GM12878 (cell line): Measurements from ENCODE around the gene RIPOR3. TPM values are rescaled to one million over a fixed set of nuclear protein-coding genes. Genes with fewer than 3 reads are reported as not detected.
A peak's percentile ranks its signal among the peaks of the same experiment; 100 is the strongest.

Experiments used
- ATAC-seq: fragments of 200-7000 bp; cut with Tn5 transposase; 3 replicates; pipeline ENCODE4 v1.9.1; 2020; ENCODE audit warnings: mild to moderate bottlenecking, moderate library complexity
- BruUV-seq: library from RNA; stranded (reverse); fragments of 400-500 nt; replicated peaks from 2 replicates; lab custom pipeline; 2021; lab: Mats Ljungman, UMichigan
- CTCF ChIA-PET: fragments of 300-600 bp; sonication (Branson Sonifier 250); formaldehyde crosslinking; extraction: SDS; loops from one replicate; lab custom pipeline; 2021; ENCODE audit warnings: inconsistent platforms; lab: Yijun Ruan, JAX
- POLR2A ChIA-PET: fragments of 350-600 bp; formaldehyde crosslinking; extraction: SDS; loops from one replicate; lab custom pipeline; 2021; ENCODE audit warnings: inconsistent platforms; lab: Charles Lee
- RAD21 ChIA-PET: fragments of 300-600 bp; sonication (Branson Sonifier 250); formaldehyde crosslinking; loops from one replicate; lab custom pipeline; 2023; ENCODE audit warnings: antibody characterized with exemption; ENCODE audit not compliant: unreplicated experiment; lab: Charles Lee
- SMC1A ChIA-PET: fragments of 300-600 bp; sonication (Branson Sonifier 250); formaldehyde crosslinking; loops from one replicate; lab custom pipeline; 2023; ENCODE audit not compliant: unreplicated experiment, uncharacterized antibody; lab: Charles Lee
- DNase-seq: peaks from one replicate; pipeline ENCODE4 v3.0.0-alpha.2; 2011; ENCODE audit warnings: low read depth, low spot score
- FAIRE-seq: peaks from 3 replicates; lab custom pipeline; 2011; peaks lifted over from hg19 to GRCh38; lab: Jason Lieb, UNC
- H2AFZ ChIP-seq: 2 replicates; pipeline ENCODE4 v1.6.0; 2011; ENCODE audit warnings: low read depth, low read length, control low read depth; ENCODE audit not compliant: control insufficient read depth
- H3K27ac ChIP-seq: 2 replicates; pipeline ENCODE4 v1.5.1; 2011; ENCODE audit warnings: control low read depth; ENCODE audit not compliant: control insufficient read depth, insufficient read depth
- H3K27me3 ChIP-seq, 2 experiments: replicated peaks in 1 of 2; 2 replicates each; pipeline versions ENCODE4 v1.6.0 to v1.6.1; 2011; ENCODE audit warnings: low read length in 1 of 2; ENCODE audit not compliant: control insufficient read depth in 2 of 2, insufficient read depth in 2 of 2
- H3K36me3 ChIP-seq, 2 experiments: 2 replicates each; pipeline ENCODE4 v1.5.1; 2011; ENCODE audit warnings: low read length in 1 of 2; ENCODE audit not compliant: control insufficient read depth in 2 of 2, insufficient read depth in 2 of 2
- H3K4me1 ChIP-seq: 2 replicates; pipeline ENCODE4 v1.6.1; 2011; ENCODE audit warnings: mild to moderate bottlenecking, low read length, moderate library complexity, mixed read lengths; ENCODE audit not compliant: control insufficient read depth, insufficient read depth
- H3K4me2 ChIP-seq: 2 replicates; pipeline ENCODE4 v1.6.0; 2011; ENCODE audit warnings: control low read depth; ENCODE audit not compliant: control insufficient read depth, insufficient read depth
- H3K4me3 ChIP-seq: fragments of 200-600 bp; sonication (generic); 2 replicates; pipeline ENCODE4 v1.5.1; 2016
- H3K79me2 ChIP-seq: 2 replicates; pipeline ENCODE4 v1.6.0; 2011; ENCODE audit warnings: low read length; ENCODE audit not compliant: control insufficient read depth, insufficient read depth
- H3K9ac ChIP-seq: 2 replicates; pipeline ENCODE4 v1.8.0; 2011; ENCODE audit warnings: low read length, control low read depth, mixed read lengths; ENCODE audit not compliant: control insufficient read depth, insufficient read depth
- H3K9me3 ChIP-seq: replicated peaks from 3 replicates; pipeline ENCODE4 v1.5.1; 2011; ENCODE audit warnings: mild to moderate bottlenecking, low read length; ENCODE audit not compliant: control insufficient read depth, insufficient read depth
- H4K20me1 ChIP-seq: 2 replicates; pipeline ENCODE4 v1.6.0; 2011; ENCODE audit not compliant: control insufficient read depth, insufficient read depth
- ETV6 ChIP-seq, 2 experiments: fragments of 450-650 bp in 1 of 2; IDR thresholded peaks in 1 of 2; conservative IDR thresholded peaks in 1 of 2; 2 replicates each; pipeline ENCODE4 v1.6.1; 2014; ENCODE audit warnings: antibody characterized with exemption in 1 of 2, borderline replicate concordance in 1 of 2, low read depth in 1 of 2, mild to moderate bottlenecking in 1 of 2, moderate library complexity in 1 of 2
- HDAC2 ChIP-seq: fragments of 200-600 bp; sonication (generic); IDR thresholded peaks from 2 replicates; pipeline ENCODE4 v1.6.1; 2017
- JUND ChIP-seq: IDR thresholded peaks from 2 replicates; pipeline ENCODE4 v1.6.1; 2012; ENCODE audit warnings: low read depth, mild to moderate bottlenecking, low read length, improper control_type of control experiment, moderate library complexity
- NFXL1 ChIP-seq: fragments of 450-650 bp; IDR thresholded peaks from 2 replicates; pipeline ENCODE4 v1.6.1; 2017; ENCODE audit warnings: antibody characterized with exemption, mild to moderate bottlenecking, borderline replicate concordance
- WGBS: methylation state at CpG from one replicate; pipeline ENCODE4 v1.1.6; 2016; ENCODE audit warnings: low lambda C conversion rate; ENCODE audit not compliant: insufficient replicate concordance, insufficient coverage; ENCODE audit errors: missing lambda C conversion rate; 5-methylcytosine and 5-hydroxymethylcytosine counted together
- in situ Hi-C: fragments of 300-500 bp; cut with MboI; formaldehyde crosslinking; loops from 9 replicates; pipeline ENCODE4 v1.14.3; 2018; ENCODE audit warnings: mixed read lengths
- intact Hi-C: fragments of 100-400 bp; cut with micrococcal nuclease; formaldehyde crosslinking; loops from one replicate; pipeline ENCODE4 v1.14.2; 2022; ENCODE audit not compliant: unreplicated experiment
- polyA plus RNA-seq, 11 experiments: library from polyadenylated mRNA; depleted of rRNA in 4 of 11; unstranded in 6 of 11; stranded (reverse) in 5 of 11; fragments of >200 nt; fragmentation: Nextera tagmentation in 4 of 11; fragmentation: Illumina TruSeq in 1 of 11; extraction: Ambion mirVana in 4 of 11; extraction: Trizol in 1 of 11; gene quantifications; 1 replicate in 1 of 11; 2 replicates in 10 of 11; pipeline versions ENCODE4 v1.2.1 to v1.2.3, GENCODE V29; 2011 to 2016; ENCODE audit warnings: inconsistent platforms in 2 of 11, missing spikeins in 2 of 11, low read depth in 1 of 11
- total RNA-seq, 4 experiments: library from RNA; depleted of rRNA in 3 of 4; stranded (reverse); fragments of >200 nt in 3 of 4; fragmentation: Illumina TruSeq in 1 of 4; extraction: Trizol in 1 of 4; gene quantifications; 2 replicates each; pipeline versions ENCODE4 v1.2.1 to v1.2.3, GENCODE V29; 2013 to 2021

RIPOR3 gene
- total and polyA plus RNA-seq, 10 of the 15 experiments (the other 5 are each of a cell fraction or from before 2014, with no cell fraction given) = 0.04 to 0.55 (median 0.12) TPM; not detected in 6

GRCh38 chr20:50711113-50711825 lies 19.9 kb upstream of the RIPOR3 start:
- no peak overlapping the region for H3K4me2 ChIP-seq
- no peaks in the 10 kb centered on the region for H3K4me1 ChIP-seq
- H3K9ac ChIP-seq = no peak overlapping the region
- no peaks in the 10 kb centered on the region for H3K36me3 ChIP-seq
- RAD21 ChIA-PET = no interaction called here
- H3K4me3 ChIP-seq = no peak overlapping the region
- POLR2A ChIA-PET = no interaction called here
- SMC1A ChIA-PET = no interaction called here
- intact Hi-C loops (no loop called here), in situ Hi-C loops (no loop called here)
- H4K20me1 ChIP-seq = no peaks in the 10 kb centered on the region
- H3K27me3 ChIP-seq = peaks cover 0 to 2% of the 10 kb centered on the region in 2 experiments; a peak in 2 of 4 replicates
- CTCF ChIA-PET = interaction anchor here (1.0 kb wide), 1 partner anchor 38 kb away, joined by 3 read pairs; no protein-coding TSS in a partner anchor
- no TSS peak for BruUV-seq
- 66% methylated on average over 13 of the region's 13 CpGs for WGBS
- no peak overlapping the region for H2AFZ ChIP-seq
- DNase-seq (no peak), FAIRE-seq (no peak), ATAC-seq (no peak)
- no peaks in the 10 kb centered on the region for H3K79me2 ChIP-seq
- TF ChIP-seq ETV6 (conservative IDR thresholded peaks at IDR 0.05 in 1 of 2, IDR thresholded peaks at IDR 0.05 in 1 of 2; ENCODE audit: borderline replicate concordance in 1 of 2, low read depth in 1 of 2) (peak in 1 of 2 experiments; percentile 33; a peak in 1 of 4 replicates), HDAC2 (no peak)
- no peak overlapping the region for H3K27ac ChIP-seq
- H3K9me3 ChIP-seq = no peaks in the 10 kb centered on the region

DNA sequence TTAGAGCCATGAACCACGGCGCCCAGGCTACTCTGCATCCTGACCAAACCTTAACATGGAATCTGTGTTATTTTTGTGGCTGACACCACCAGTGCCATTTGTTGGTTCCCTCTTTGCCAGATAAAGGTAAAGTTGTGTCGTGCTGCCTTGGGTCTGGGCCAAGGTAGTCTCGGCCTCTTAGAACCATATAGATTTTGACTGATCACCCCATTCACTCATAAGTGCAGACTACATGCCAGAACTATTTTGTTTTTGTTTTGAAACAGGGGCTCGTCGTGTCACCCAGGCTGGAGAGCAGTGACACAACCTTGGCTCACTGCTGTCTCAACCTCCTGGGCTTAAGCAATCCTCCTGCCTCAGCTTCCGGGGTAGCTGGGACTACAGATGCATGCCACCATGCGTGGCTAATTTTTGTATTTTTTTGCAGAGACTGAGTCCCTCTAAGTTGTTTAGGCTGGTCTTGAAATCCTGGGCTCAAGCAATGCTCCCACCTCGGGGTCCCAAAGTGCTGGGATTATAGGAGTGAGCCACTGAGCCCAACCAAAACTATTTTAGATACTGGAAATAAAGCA lies 19.2 kb upstream of the RIPOR3 start:
- FAIRE-seq (no peak), DNase-seq (no peak), ATAC-seq (no peak)
- ChIA-PET CTCF (no interaction called here), SMC1A (no interaction called here), RAD21 (no interaction called here), POLR2A (no interaction called here)
- Histone ChIP-seq H3K79me2 (no peaks in the 10 kb centered on the region), H3K4me1 (no peaks in the 10 kb centered on the region), H3K4me3 (no peak overlapping the region), H4K20me1 (no peaks in the 10 kb centered on the region), H2AFZ (no peak overlapping the region), H3K27me3 (peaks cover 0 to 2% of the 10 kb centered on the region in 2 experiments; a peak in 3 of 4 replicates), H3K4me2 (no peak overlapping the region), H3K27ac (no peak overlapping the region), H3K9me3 (no peaks in the 10 kb centered on the region), H3K9ac (no peak overlapping the region), H3K36me3 (no peaks in the 10 kb centered on the region)
- intact Hi-C loops = no loop called here
- WGBS = 32% methylated on average over 9 of the region's 9 CpGs
- in situ Hi-C loops = no loop called here
- no TSS peak for BruUV-seq
- TF ChIP-seq NFXL1 (peak; percentile 5), ETV6 (conservative IDR thresholded peaks at IDR 0.05 in 1 of 2, IDR thresholded peaks at IDR 0.05 in 1 of 2; ENCODE audit: borderline replicate concordance in 1 of 2, low read depth in 1 of 2) (peak in 1 of 2 experiments; percentile 82; a peak in 1 of 4 replicates), JUND (no peak)
